HG03571 (cell line): ENCODE results near the gene MAST4.

ENCODE experiments used
- ATAC-seq: cut with Tn5 transposase; IDR thresholded peaks from one replicate; pipeline ENCODE4 v1.9.1; 2021; ENCODE audit not compliant: unreplicated experiment

Gene MAST4

DNA sequence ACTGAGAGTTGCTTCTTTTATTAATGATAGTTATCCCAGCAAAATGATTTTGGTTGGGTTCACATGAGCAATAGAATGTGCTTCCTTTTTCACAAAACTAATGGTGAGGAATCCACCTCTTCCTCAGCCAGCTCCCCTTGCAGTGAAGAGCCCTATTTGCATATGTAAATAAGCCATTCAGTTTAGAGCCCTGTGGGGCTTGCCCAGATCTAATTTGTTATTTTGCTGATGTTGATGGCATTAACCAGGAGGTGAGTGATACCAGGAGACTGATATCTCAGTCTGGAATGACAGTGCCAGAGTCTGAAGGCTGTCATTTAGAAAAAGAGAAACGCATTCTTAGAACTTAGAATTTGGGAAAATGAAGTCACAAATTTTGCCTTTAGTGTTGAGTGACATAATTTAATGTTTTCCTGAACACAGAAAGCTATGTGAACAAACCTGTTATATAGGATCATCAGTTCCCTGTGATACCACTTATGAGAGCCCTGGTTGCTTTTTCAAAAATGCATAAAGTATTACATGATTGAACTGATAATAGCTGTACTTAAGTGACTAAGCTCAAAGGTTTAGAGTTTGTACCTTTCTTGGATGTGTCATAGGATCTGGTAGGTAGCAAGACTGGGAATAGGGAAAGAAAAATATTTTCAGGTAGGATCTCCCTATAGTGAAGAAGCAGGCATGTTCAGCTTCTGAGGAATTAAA is 271.6 kb downstream of the MAST4 start:
- no peak for ATAC-seq

DNA sequence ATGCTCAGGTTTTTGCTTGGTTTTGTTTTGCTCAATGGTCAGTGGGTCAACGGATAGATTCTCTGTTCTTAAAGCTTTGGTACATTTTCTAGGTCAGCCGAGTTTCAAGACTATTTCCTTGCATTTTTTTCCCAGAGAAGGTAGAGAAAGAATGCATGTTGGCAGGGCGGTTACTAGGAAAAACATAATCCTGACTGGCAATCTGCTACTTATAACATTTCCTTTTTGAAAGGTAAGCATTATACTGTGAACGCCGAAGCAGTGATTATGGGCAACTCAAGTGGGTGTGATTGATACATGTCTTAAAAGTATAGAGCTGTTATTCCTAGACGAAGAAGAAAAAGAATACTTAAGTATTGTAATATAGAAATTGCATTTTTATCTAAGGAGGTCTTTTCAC is 273.2 kb downstream of the MAST4 start:
- ATAC-seq = no peak

DNA sequence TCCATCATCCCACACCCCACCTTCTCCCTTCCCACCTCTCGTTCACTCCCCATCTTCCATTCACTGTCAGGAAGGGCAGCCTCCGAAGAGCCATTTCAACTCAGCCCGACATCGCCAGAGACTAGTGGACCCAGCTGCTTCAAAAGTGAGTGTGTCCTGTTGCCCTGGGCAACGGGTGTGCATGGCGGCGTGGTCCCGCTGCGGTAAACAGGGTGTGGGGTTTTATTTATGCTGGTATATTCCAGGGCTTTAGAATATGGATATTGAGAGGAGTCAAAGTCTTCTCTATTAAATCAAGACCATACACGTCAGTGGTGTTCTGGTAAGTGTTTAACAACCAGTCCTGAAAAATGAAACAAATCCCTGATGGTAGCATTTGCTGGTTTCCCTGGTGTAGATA is 274.5 kb downstream of the MAST4 start:
- no peak for ATAC-seq

DNA sequence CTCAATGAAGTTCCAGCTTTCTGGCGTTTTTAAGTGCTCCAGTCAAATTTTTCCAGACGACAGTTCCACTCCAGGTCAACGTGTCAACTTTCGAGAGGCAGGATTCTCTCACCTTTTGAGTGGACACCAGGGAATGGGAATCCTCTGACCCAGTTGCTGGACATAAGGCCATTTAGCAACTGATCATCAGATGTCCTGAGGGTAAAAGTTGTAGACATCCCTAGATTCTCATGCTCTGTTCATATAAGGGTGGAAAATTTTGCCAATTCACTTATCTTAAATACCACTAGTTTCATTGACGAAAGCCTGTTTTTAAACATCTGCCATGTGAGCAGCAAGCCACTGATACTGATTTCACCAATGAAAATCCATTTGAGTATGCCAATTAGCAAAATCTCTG is 275.5 kb downstream of the MAST4 start:
- ATAC-seq = no peak

DNA sequence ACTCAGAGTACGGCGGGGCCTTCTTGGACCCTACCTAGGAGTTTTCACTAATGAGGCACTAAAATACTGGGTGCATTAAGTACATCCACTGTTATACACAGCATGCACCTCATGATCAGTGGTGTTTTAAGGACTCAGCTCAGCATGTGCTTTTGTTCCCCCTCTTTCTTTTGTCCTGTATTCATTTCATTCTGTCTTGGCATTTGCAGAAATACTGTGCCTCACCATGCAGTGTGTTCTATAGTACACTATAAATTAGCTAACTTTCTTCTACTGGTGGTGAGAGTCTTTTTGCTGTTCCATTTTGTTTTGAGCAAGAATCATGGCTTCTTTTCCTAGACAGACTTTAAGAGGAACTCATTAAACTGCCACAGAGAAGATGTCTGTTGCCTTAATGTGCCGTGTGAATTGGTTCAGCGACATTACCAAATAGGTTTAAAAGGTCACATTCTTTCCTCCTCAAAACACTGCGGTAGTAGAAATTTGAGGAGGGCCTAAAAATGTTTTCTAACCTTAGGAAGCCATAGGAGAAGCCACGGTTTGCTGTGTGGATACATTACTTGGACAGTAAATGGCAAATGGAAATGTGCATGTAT is 276.6 kb downstream of the MAST4 start:
- no peak for ATAC-seq

DNA sequence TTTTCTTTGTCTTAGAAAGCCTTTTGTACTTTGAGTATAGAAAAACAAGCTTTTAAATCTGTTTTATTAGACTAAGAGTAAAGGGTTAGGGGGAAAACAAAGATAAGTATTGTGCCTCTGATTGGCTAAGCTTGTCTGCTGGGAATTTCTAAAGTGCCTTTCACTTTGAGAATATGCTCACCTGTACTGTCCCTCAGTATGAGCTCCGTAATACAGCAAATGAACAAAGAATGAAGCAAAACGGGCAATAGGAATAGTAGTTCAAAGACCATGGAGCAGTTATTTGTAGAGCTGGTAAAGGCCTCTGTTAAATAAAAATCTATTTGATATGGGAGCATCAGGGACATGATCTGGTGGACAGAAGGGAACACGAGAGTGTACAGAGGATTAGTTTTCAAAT is 277.8 kb downstream of the MAST4 start:
- no peak for ATAC-seq

DNA sequence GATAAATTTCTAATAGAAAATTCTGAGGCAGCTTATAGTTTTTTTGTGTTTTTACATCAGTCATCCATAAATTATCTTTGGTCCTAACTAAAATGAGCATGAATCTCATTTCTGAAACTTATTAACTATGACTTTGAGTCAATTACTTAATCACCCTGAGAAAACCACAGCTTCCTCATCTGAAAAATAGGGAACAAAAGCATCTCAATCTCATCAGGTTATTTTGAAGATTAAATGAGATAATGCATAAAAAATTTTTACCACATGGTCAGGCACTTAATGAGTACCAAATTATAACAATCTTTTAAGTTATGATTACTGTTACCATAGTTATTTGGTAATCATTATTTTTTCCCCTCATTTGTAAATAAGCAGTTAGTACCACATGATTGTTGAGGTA is 279.1 kb downstream of the MAST4 start:
- ATAC-seq = no peak

DNA sequence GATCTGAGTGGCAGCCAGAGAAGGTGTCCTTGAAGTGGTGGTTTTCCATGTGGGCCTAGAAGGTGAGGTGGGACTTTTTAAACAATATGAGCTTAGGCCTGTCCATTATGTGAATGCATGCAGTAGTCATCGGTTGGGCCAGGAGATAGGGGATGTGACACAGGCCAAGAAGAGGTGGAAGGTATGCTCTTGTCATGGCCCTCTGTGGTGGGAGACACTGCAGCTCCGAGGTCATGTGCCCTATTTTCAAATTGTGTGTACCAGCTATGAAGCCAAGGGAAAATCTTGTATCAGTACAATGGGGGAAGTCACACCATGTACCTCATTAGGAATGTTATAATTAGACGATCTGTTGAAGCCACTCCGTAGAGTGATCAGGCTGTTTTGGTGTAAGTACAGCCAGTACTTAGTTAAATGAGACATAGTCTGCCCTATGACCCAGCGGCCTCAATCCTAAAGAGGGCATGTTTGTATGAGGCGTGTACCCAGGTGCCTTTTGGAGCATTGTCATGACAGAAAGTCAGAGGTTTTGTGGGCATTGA is 280.1 kb downstream of the MAST4 start:
- no peak for ATAC-seq

DNA sequence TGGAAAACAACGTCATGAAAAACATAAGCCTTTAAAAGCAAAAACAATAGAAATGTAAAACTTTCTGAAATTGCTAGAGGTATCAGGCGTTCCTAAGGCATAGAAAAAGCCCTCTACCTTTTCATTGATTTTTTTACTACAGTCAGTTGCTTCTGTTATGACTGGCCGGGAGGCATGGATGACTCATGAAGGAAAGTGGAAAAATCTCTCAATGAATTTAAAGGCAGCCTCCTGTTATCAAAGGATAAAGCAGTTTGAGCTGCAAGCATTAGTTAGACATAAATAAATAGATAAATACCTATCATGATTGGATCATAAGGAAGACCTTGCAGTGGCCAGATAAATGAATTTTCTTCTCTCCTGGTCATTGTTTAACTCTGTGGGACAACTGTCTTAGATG is 281.6 kb downstream of the MAST4 start:
- ATAC-seq = no peak

DNA sequence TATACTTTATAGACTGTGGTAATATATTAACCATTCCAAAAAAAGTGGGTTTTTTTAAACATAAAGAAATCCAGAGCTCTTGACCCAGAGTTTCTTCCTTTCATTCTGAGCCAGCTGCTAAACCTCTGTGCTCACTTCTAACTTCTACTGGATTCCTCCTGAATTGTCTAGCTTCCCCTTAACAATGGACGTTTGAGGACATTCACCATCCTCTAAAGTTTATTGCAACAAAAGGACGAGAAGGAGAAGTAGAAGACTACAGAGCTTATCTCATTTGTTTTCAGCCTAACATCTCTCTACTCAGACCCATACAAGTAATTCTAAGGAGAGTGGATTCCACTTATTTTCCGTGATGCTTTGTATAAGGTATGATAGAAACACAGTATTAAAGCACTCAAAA is 284.2 kb downstream of the MAST4 start:
- ATAC-seq = no peak

DNA sequence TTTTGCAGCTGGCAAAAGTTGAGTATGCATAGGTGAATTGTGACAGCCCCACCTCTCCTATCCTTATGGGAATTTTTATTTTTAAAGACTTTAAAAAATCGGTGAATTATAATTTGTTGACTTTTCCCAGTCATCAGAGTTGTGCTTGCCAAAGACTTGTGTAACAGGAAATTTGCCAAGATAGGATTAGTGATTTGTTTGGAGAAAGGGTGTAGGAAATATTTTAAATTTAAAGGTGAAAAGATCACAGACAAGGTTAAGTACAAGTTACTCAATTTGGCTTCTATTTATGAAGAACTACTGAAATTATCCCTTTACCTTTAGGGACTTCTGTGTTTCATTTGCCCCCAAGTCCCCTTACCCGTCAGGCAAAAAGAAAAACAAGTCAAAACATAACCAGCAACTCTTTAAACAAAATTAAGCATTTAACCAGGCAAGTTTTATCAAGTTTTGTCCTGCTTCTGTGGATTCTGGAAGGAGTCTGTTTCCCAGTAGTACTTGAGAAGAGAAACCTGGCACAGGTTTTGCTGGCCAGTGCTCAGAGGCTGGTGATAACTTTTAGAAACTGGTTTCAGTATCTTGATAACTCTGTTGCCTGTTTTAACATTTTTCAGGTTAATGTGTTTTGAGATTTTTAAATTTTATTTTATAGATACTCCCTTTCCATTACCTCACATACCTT is 285.4 kb downstream of the MAST4 start:
- ATAC-seq = no peak

DNA sequence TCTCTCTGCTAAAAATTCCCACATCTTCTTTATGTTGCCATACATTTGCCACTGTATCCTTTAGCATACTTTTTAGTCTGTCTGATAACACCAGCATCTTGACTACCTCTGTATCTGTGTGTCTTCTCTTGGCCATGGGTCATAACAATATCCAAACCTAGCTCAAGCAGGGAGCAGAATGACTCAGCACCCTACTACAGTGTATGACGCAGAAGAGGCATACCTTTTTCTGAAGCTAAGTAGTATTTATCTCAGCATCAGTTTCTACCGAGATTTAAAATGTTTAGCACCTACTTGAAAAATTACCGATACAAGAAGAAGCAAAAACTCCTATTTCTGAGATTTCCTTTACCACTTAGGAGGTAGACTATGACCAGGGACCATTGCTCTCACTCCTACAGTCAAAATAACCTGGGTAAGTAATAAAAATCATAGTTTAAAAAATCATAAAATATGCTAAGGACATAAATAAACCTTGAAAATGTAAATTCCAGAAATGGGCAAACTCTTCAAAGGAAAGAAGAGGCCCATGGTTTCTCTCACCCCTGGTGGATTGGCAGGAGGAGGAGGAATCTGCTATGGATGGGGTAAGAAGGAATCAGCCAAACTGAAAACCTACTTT is 286.5 kb downstream of the MAST4 start:
- no peak for ATAC-seq

DNA sequence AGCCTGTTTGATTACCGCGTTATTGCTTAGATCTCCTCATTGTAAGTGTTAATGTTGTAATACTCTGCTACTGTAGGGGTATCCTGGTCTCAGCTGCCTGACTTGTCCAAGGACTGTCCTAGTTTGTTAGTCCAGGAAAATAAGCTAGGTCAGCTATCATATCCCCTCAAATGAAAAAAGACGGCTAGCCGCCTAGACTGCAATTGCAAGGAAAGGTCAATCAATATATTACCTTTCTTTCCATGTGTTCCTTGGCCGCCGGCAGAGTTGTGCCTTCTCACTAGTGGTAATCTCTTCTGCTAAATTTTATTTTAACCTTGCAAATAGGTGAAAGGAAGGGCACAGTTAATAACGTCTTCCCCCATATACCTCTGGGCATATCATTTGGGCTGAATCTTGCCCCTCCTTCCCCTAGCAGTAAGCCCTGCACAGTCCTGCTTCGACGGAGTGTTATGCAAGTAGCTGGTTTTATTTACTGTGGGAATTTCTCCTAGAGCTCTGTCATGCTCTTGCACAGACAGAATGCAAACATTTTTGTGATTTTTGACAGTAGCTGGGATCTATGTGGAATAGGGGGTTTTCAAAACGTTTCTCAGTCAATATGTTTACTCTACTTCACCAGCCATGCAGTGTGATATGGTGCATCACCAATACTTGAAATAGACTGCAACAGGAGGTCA is 288.5 kb downstream of the MAST4 start:
- no peak for ATAC-seq

DNA sequence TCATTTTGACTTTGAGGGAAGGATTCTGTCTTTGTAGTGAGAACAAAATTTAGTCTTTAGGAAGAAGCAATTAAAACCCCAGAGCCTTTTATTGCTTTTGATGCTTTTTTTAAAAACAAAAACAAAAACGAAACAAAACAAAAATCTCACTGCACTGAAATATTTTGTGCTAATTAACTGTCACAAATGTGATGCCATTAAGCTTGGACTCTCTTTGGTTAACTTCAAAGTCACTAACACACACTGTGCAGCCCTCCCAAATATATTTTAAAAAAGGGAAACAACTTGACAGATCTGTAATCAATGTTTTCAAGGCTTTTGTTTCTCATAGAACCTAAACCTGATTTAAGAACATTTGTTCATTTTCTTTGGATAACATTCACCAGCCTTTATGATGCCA is 290.7 kb downstream of the MAST4 start:
- no peak for ATAC-seq

DNA sequence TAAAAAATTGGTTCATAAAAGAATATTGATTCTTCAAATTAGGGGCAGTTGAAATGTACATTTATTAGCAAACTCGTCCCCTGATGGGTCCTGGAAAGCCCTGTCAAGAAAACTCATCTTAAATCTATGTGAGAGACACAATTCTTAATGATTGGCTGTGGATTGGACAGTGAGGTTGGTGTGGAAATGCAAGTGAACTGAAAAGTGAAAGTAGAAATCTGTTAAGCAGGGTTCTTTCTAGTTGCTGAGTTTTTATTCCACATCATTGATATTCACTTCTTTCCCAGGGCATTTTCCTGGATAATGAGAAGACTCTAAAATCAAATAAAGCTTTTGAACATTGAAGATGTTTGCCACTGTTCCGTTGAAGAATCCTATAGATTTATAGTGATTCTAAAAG is 292.4 kb downstream of the MAST4 start:
- no peak for ATAC-seq

DNA sequence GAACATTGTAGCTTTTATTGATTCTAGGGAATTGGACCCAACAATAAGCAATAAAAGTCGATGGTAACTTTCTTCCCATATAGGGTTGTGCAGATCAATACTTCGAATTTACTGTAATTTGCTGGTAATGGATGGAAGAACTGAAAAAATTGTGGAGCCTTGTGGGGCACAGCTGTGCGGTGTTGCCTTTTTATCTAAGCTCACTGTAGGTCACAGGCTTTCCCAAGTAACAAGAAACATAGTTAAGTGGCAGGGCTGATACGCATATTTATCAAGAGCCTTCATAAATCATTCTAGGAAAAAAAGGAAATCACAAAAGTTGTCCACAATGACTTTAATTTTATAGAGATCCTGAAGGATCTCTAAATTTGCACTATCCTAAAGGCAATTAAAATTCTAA is 292.9 kb downstream of the MAST4 start:
- ATAC-seq = no peak

DNA sequence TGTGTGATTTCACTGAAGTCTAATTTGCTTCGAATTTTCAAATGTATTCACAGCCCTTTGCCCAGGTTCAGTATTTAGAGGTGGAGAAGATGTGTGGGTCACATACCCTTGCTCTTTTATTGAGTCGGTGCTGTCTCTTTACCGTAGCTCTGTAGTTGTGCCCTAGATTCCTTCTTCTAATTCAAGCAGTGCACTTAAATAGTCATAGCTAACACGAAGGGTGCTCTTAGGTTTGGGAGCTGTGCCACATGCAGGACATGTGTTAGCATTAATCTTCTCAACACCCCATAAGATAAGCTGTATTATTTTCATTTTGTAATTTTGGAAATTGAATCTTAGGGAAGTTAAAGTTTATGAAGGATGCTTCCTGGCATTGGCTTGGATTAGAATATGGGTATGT is 293.3 kb downstream of the MAST4 start:
- ATAC-seq = no peak

DNA sequence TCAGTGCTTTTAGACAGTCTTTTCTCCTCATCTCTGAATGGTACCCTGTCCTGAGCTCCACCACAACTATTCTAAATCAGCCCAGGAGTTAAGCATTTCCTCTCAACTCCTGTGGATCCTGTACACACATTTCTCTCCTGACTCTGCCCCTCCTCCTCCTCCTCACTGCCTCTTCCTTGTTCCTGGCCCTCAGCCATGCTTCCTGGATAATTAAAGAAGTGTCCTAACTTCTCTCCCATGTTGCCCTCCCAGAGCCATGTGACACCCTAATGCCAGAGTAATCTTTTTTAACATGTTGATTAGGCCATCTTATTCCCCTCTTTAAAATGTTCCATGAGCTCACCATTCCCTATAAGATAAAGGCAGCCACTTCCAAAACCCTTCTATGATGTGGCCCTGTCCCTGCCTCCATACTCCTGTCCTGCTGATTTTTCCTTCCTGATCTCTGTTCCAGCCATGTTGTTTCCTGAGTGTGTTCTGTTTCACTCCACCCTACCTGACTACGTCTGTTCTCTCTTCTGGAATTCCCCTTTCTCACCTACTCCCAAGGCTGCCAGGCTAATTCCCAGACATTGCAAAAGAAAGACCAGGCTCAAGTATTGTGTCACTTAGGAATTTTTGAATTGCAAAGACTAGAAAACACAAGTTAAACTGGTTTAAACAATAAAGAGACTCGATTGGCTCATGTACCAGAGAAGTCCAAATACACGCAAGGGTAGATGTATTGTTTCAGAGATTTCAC is 295.2 kb downstream of the MAST4 start:
- no peak for ATAC-seq

DNA sequence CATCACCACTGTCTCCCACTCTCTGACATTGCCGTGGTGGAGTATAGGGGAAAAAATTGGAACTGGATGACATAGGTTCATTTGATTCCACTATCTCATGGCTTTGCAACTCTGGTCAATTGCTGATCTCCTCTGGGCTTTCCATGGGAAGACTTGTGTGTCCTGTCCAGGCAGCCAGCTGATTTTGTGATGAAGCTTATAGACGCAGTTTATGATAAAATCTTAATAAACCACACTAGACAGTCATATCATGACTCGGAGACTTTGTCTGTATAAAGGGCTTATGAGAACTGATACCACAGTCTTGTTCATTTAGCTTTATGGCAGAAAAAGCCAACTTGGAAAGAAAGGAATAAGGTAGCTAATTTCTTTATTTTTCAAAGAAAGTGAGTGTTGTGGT is 296.5 kb downstream of the MAST4 start:
- no peak for ATAC-seq

DNA sequence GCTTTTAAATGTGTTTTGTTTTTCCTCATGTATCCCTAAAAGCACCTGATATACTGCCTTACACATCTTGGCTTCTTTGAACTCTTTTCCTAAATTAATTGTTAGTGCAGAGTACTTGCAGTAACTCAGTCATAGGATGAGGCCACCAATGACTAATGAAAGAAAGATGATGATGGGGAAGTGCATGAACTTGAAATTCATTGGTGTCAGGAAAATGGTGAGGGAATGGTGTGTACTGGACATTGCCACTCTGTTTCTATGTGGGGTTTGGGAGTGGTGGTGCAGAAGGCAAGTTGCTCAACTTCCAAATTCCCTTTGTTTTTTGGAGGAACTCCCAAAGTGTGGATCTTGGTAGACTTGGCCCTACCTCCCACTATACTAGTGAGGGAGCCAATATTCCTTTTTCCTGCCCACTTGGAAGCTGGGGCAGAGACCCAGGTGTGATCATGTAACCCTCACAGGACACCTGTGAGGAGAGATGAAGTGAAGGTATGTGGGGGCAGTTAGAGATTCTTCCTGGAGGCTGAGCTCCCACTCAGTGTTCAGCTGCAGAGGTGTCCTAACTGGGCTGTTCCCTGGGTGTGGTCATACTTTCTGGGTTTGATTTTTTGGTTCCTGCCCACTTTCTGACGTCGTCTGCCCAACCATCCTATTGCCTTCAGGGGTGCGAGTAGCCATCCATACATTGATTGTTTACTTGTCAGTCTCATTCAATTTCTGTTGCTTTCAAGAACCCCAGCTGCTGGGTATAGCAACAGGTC is 298.5 kb downstream of the MAST4 start:
- ATAC-seq = no peak
